Fibroblast of lung (primary cell): ENCODE measurements around the gene SPEM3.
"Not testable (repeated sequence)": the region's sequence is repeated elsewhere in the genome, so short reads cannot be mapped to it uniquely, and the experiment has no call there.

Experiments
- CTCF ChIP-seq, 2 donors: IDR thresholded peaks in 1 of 2; conservative IDR thresholded peaks in 1 of 2; 1 replicate in 1 of 2; 2 replicates in 1 of 2; pipeline ENCODE4 v1.5.1; 2011 to 2012; ENCODE audit warnings: low read length in 2 of 2, control low read depth in 1 of 2, inconsistent platforms in 1 of 2, low read depth in 1 of 2, mild to moderate bottlenecking in 1 of 2
- EZH2 ChIP-seq: IDR thresholded peaks from 2 replicates; pipeline ENCODE4 v1.5.1; 2012; ENCODE audit warnings: low read length, control low read depth, mild to moderate bottlenecking; ENCODE audit errors: missing control alignments

- not testable (repeated sequence) for TF ChIP-seq CTCF (conservative IDR thresholded peaks at IDR 0.05 in 1 of 2, IDR thresholded peaks at IDR 0.05 in 1 of 2; ENCODE audit: low read depth in 1 of 2, low read length in 2 of 2); EZH2
These were observed 41.2 kb downstream of the SPEM3 start for GRCh38 chr17:7469843-7470242.
